ENCODE results near the gene RBMS3. TPM values are rescaled to one million over a fixed set of nuclear protein-coding genes. Genes with fewer than 3 reads are reported as not detected.

RBMS3 gene
- total and polyA plus RNA-seq, 2 experiments from 2014 or later: 3.2 to 7.4 TPM

GRCh38 chr3:29802057-29802456 lies 521.2 kb downstream of the RBMS3 start:
- Histone ChIP-seq H3K4me2 (no peak overlapping the region), H3F3A (replicated peaks; ENCODE audit: low read depth) (no peaks in the 10 kb centered on the region), H3K9me2 (ENCODE audit: insufficient read depth) (no peaks in the 10 kb centered on the region), H3K36me3 (ENCODE audit: insufficient read depth) (no peaks in the 10 kb centered on the region), H2AFZ (no peak overlapping the region), H3K27ac (ENCODE audit: low read depth) (no peak overlapping the region), H4K20me1 (replicated peaks; ENCODE audit: insufficient read depth) (no peaks in the 10 kb centered on the region), H3K4me1 (ENCODE audit: insufficient read depth) (no peaks in the 10 kb centered on the region; the same call in 1 of the 2 replicates), H3K79me2 (replicated peaks; ENCODE audit: insufficient read depth) (no peaks in the 10 kb centered on the region), H3K4me3 (no peak overlapping the region), H3K27me3 (ENCODE audit: insufficient read depth) (no peaks in the 10 kb centered on the region)
- Mint-ChIP-seq H3K36me3 (ENCODE audit: low read depth) (no peaks in the 10 kb centered on the region), H3K9me3 (no peaks in the 10 kb centered on the region), H3K27me3 (ENCODE audit: insufficient read depth, low read depth, poor library complexity) (no peaks in the 10 kb centered on the region), H3K27ac (no peak overlapping the region), H3K4me3 (no peak overlapping the region), H3K4me1 (peaks cover 5% of the 10 kb centered on the region; the same call in 1 of the 3 replicates)
- ATAC-seq: no peak
- no peak for DNase-seq (ENCODE audit: low spot score)
- TF ChIP-seq NANOG (IDR thresholded peaks at IDR 0.05; ENCODE audit: borderline replicate concordance) (no peak), POLR2AphosphoS5 (IDR thresholded peaks at IDR 0.05; ENCODE audit: low read depth) (no peak), CREB1 (CRISPR knock-in tag; IDR thresholded peaks at IDR 0.05; ENCODE audit: low read depth) (no peak), EZH2 (IDR thresholded peaks at IDR 0.05; ENCODE audit: low read depth, unreplicated experiment) (no peak), ETS1 (IDR thresholded peaks at IDR 0.05) (no peak), STAT1 (IDR thresholded peaks at IDR 0.05; ENCODE audit: unreplicated experiment) (no peak), CTCF (conservative IDR thresholded peaks at IDR 0.05; ENCODE audit: low read depth in 2 of 2) (no peak), JUNB (IDR thresholded peaks at IDR 0.05; ENCODE audit: unreplicated experiment) (no peak), ZNF114 (CRISPR knock-in tag; IDR thresholded peaks at IDR 0.05) (no peak), REST (IDR thresholded peaks at IDR 0.05; ENCODE audit: unreplicated experiment) (no peak)
- TF ChIP-seq, protein P1, sequence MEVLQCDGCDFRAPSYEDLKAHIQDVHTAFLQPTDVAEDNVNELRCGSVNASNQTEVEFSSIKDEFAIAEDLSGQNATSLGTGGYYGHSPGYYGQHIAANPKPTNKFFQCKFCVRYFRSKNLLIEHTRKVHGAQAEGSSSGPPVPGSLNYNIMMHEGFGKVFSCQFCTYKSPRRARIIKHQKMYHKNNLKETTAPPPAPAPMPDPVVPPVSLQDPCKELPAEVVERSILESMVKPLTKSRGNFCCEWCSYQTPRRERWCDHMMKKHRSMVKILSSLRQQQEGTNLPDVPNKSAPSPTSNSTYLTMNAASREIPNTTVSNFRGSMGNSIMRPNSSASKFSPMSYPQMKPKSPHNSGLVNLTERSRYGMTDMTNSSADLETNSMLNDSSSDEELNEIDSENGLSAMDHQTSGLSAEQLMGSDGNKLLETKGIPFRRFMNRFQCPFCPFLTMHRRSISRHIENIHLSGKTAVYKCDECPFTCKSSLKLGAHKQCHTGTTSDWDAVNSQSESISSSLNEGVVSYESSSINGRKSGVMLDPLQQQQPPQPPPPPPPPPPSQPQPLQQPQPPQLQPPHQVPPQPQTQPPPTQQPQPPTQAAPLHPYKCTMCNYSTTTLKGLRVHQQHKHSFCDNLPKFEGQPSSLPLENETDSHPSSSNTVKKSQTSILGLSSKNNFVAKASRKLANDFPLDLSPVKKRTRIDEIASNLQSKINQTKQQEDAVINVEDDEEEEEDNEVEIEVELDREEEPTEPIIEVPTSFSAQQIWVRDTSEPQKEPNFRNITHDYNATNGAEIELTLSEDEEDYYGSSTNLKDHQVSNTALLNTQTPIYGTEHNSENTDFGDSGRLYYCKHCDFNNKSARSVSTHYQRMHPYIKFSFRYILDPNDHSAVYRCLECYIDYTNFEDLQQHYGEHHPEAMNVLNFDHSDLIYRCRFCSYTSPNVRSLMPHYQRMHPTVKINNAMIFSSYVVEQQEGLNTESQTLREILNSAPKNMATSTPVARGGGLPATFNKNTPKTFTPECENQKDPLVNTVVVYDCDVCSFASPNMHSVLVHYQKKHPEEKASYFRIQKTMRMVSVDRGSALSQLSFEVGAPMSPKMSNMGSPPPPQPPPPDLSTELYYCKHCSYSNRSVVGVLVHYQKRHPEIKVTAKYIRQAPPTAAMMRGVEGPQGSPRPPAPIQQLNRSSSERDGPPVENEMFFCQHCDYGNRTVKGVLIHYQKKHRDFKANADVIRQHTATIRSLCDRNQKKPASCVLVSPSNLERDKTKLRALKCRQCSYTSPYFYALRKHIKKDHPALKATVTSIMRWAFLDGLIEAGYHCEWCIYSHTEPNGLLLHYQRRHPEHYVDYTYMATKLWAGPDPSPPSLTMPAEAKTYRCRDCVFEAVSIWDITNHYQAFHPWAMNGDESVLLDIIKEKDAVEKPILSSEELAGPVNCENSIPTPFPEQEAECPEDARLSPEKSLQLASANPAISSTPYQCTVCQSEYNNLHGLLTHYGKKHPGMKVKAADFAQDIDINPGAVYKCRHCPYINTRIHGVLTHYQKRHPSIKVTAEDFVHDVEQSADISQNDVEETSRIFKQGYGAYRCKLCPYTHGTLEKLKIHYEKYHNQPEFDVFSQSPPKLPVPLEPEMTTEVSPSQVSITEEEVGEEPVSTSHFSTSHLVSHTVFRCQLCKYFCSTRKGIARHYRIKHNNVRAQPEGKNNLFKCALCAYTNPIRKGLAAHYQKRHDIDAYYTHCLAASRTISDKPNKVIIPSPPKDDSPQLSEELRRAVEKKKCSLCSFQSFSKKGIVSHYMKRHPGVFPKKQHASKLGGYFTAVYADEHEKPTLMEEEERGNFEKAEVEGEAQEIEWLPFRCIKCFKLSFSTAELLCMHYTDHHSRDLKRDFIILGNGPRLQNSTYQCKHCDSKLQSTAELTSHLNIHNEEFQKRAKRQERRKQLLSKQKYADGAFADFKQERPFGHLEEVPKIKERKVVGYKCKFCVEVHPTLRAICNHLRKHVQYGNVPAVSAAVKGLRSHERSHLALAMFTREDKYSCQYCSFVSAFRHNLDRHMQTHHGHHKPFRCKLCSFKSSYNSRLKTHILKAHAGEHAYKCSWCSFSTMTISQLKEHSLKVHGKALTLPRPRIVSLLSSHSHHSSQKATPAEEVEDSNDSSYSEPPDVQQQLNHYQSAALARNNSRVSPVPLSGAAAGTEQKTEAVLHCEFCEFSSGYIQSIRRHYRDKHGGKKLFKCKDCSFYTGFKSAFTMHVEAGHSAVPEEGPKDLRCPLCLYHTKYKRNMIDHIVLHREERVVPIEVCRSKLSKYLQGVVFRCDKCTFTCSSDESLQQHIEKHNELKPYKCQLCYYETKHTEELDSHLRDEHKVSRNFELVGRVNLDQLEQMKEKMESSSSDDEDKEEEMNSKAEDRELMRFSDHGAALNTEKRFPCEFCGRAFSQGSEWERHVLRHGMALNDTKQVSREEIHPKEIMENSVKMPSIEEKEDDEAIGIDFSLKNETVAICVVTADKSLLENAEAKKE (CRISPR knock-in tag; IDR thresholded peaks at IDR 0.05): no peak
